Panc1 (cell line): ENCODE results near the gene GHITM.

Experiments
- TF ChIP-seq, protein P1 (sequence below): fragments of 450-650 bp; IDR thresholded peaks from 2 replicates; pipeline ENCODE4 v1.5.1; 2017; ENCODE audit warnings: mild to moderate bottlenecking
- TF ChIP-seq, protein P2 (sequence below), 2 experiments: IDR thresholded peaks; 2 replicates each; pipeline ENCODE4 v1.6.1; 2011 to 2012; ENCODE audit warnings: low read depth in 2 of 2, control low read depth in 1 of 2, low read length in 1 of 2, mild to moderate bottlenecking in 1 of 2, moderate library complexity in 1 of 2; ENCODE audit not compliant: insufficient read depth in 1 of 2

DNA sequence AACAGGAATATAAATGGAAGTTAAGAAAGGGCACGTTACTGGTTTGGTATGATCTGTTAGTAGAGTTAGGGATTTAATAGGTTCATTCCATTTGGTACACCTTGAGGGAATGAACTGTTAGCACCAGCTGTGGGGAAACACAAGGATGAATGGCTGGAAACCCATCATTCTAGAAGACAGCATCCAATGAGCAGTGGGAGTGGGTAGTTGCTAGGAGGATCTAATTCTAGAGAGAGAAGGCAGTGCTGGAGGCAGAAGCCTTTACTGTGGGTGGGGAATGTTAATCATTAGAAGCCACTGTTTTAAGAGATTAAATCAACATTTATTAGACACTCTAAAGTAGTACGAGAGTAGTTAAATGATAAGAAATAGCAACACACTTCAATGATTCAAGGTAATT lies 18.8 kb downstream of the GHITM start:
- TF ChIP-seq, protein P1, sequence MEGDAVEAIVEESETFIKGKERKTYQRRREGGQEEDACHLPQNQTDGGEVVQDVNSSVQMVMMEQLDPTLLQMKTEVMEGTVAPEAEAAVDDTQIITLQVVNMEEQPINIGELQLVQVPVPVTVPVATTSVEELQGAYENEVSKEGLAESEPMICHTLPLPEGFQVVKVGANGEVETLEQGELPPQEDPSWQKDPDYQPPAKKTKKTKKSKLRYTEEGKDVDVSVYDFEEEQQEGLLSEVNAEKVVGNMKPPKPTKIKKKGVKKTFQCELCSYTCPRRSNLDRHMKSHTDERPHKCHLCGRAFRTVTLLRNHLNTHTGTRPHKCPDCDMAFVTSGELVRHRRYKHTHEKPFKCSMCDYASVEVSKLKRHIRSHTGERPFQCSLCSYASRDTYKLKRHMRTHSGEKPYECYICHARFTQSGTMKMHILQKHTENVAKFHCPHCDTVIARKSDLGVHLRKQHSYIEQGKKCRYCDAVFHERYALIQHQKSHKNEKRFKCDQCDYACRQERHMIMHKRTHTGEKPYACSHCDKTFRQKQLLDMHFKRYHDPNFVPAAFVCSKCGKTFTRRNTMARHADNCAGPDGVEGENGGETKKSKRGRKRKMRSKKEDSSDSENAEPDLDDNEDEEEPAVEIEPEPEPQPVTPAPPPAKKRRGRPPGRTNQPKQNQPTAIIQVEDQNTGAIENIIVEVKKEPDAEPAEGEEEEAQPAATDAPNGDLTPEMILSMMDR: no peak
- TF ChIP-seq, protein P2, sequence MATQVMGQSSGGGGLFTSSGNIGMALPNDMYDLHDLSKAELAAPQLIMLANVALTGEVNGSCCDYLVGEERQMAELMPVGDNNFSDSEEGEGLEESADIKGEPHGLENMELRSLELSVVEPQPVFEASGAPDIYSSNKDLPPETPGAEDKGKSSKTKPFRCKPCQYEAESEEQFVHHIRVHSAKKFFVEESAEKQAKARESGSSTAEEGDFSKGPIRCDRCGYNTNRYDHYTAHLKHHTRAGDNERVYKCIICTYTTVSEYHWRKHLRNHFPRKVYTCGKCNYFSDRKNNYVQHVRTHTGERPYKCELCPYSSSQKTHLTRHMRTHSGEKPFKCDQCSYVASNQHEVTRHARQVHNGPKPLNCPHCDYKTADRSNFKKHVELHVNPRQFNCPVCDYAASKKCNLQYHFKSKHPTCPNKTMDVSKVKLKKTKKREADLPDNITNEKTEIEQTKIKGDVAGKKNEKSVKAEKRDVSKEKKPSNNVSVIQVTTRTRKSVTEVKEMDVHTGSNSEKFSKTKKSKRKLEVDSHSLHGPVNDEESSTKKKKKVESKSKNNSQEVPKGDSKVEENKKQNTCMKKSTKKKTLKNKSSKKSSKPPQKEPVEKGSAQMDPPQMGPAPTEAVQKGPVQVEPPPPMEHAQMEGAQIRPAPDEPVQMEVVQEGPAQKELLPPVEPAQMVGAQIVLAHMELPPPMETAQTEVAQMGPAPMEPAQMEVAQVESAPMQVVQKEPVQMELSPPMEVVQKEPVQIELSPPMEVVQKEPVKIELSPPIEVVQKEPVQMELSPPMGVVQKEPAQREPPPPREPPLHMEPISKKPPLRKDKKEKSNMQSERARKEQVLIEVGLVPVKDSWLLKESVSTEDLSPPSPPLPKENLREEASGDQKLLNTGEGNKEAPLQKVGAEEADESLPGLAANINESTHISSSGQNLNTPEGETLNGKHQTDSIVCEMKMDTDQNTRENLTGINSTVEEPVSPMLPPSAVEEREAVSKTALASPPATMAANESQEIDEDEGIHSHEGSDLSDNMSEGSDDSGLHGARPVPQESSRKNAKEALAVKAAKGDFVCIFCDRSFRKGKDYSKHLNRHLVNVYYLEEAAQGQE (IDR thresholded peaks at IDR 0.05; ENCODE audit: insufficient read depth in 1 of 2, low read depth in 2 of 2, low read length in 1 of 2): no peak
